ENCODE measurements around the gene MRNIP. TPM values are rescaled to one million over a fixed set of nuclear protein-coding genes. Genes with fewer than 3 reads are reported as not detected.

MRNIP gene
- total and polyA plus RNA-seq, 2 of the 8 experiments (the other 6 are each of a cell fraction or from before 2014, with no cell fraction given), result 29.6 TPM

DNA sequence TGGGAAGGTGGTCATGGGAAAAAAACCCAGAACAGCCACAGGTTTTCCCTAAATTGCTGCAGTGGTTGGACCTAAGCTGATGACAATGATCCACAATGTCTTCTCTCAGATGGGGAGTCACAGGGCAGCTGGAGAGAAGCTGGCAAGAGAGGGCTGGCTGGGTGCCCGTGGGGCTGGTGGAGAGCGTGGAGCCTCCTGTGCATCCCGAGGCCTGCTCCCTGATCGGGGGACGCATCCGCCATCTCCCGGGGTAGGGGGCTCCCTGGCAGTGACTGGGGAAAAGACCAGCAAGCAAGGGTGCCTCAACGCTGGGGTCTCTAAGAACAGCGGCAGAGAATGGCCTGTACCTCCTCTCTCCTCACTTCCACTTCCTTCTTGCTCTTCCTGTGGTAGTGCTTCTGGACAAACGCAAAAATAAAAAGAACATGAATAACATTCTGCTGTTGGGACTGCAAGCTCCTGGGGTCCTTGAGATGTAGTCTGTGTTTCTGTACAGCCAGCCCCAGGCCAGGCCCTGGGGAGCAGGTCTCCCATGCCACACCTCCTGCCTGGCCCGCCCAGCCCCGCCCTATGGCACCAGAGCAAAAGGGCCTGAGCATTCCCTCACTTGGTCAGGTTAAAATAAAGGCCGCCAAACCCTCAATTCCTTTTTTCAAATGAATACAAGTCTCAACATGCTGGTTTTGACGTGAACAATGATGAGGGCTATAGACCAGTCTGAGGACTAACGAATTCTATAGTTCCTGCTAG lies 7.0 kb upstream of the MRNIP start:
- Histone ChIP-seq H4K8ac (ENCODE audit: extremely low read depth, insufficient read depth, low read length) (no peak overlapping the region), H3K4me1 (replicated peaks in 1 of 4; ENCODE audit: control insufficient read depth in 3 of 4, insufficient read depth in 4 of 4, low read length in 3 of 4) (no peaks in the 10 kb centered on the region; a peak in 1 of 7 replicates), H3K56ac (replicated peaks; ENCODE audit: insufficient read length, low read depth, low read length) (no peak overlapping the region), H3K4me3 (ENCODE audit: extremely low read depth in 1 of 4, insufficient read depth in 2 of 4, low read depth in 3 of 4, low read length in 4 of 4) (no peak overlapping the region), H3K14ac (ENCODE audit: insufficient read length) (no peak overlapping the region), H3K9me3 (ENCODE audit: insufficient read depth in 2 of 2, low read depth in 1 of 2, low read length in 1 of 2) (peaks cover 4 to 8% of the 10 kb centered on the region in 2 experiments; a peak in 1 of 4 replicates), H3K23ac (ENCODE audit: insufficient read length) (no peak overlapping the region), H3K18ac (ENCODE audit: extremely low read depth, low read length) (no peak overlapping the region), H2BK15ac (ENCODE audit: low read length) (no peak overlapping the region), H2BK12ac (ENCODE audit: low read depth, low read length) (no peak overlapping the region), H2AFZ (ENCODE audit: low read length) (no peak overlapping the region), H3K79me1 (ENCODE audit: low read depth, low read length) (no peaks in the 10 kb centered on the region), H4K5ac (ENCODE audit: insufficient read length, low read depth, low read length) (no peak overlapping the region), H3K4ac (replicated peaks; ENCODE audit: insufficient read length, low read depth, low read length) (no peak overlapping the region), H3K27ac (ENCODE audit: low read depth, low read length) (no peak overlapping the region), H4K20me1 (replicated peaks in 1 of 2; ENCODE audit: control insufficient read depth in 1 of 2, insufficient read depth in 2 of 2, low read length in 2 of 2) (peaks cover 0 to 2% of the 10 kb centered on the region in 2 experiments), H2BK20ac (ENCODE audit: low read length) (no peak overlapping the region), H3K23me2 (ENCODE audit: low read depth, low read length) (no peaks in the 10 kb centered on the region), H2BK120ac (replicated peaks; ENCODE audit: low read depth, low read length) (no peak overlapping the region), H3K36me3 (ENCODE audit: control insufficient read depth in 2 of 4, insufficient read depth in 4 of 4, low read length in 3 of 4) (peaks cover 0 to 30% (median 13%) of the 10 kb centered on the region in 4 experiments; a peak in 6 of 8 replicates), H2AK5ac (ENCODE audit: low read depth, low read length) (no peak overlapping the region), H4K91ac (replicated peaks; ENCODE audit: insufficient read length, low read length) (no peak overlapping the region), H3K4me2 (ENCODE audit: insufficient read depth in 1 of 2, low read depth in 2 of 2, low read length in 2 of 2) (no peak overlapping the region), H2BK5ac (ENCODE audit: low read depth, low read length) (no peak overlapping the region), H3K9ac (replicated peaks in 1 of 4; ENCODE audit: extremely low read depth in 1 of 4, low read depth in 3 of 4, low read length in 3 of 4) (no peak overlapping the region), H3K27me3 (replicated peaks in 1 of 4; ENCODE audit: control insufficient read depth in 3 of 4, extremely low read depth in 1 of 4, insufficient read depth in 3 of 4, low read length in 3 of 4) (no peaks in the 10 kb centered on the region), H3K79me2 (ENCODE audit: control insufficient read depth in 1 of 2, insufficient read depth in 2 of 2, low read length in 2 of 2) (no peaks in the 10 kb centered on the region)
- ChIA-PET CTCF (ENCODE audit: partially characterized antibody) (interaction anchor here (1.0 to 8.0 kb wide), 3 partner anchors 15 to 449 kb away, joined by 3 to 67 read pairs (median 4); no protein-coding TSS in a partner anchor), POLR2A (ENCODE audit: partially characterized antibody) (interaction anchor here (0.7 to 2.2 kb wide), 2 partner anchors 28 to 85 kb away, joined by 3 to 5 read pairs; no protein-coding TSS in a partner anchor)
- TF ChIP-seq EZH2 (IDR thresholded peaks at IDR 0.05; ENCODE audit: low read depth, low read length, severe bottlenecking) (no peak), CHD2 (IDR thresholded peaks at IDR 0.05; ENCODE audit: low read length) (no peak), BRCA1 (IDR thresholded peaks at IDR 0.05; ENCODE audit: low read depth, low read length) (no peak), BACH1 (IDR thresholded peaks at IDR 0.05; ENCODE audit: low read length) (no peak), TAF1 (IDR thresholded peaks at IDR 0.05; ENCODE audit: low read depth, low read length) (no peak), SP1 (IDR thresholded peaks at IDR 0.05; ENCODE audit: low read depth, low read length) (no peak), EGR1 (IDR thresholded peaks at IDR 0.05; ENCODE audit: borderline replicate concordance, low read depth, low read length) (no peak), SP4 (IDR thresholded peaks at IDR 0.05; ENCODE audit: low read length) (no peak), KDM4A (IDR thresholded peaks at IDR 0.05; ENCODE audit: low read depth, low read length, severe bottlenecking) (no peak)
- DNase-seq (ENCODE audit: low read depth in 1 of 2, low spot score in 2 of 2) (no peak), FAIRE-seq (no peak)
- WGBS, 2 experiments (ENCODE audit: extremely low coverage in 1 of 2, insufficient coverage in 1 of 2, insufficient read length in 1 of 2, insufficient replicate concordance in 2 of 2, low coverage in 1 of 2, low lambda C conversion rate in 2 of 2, missing lambda C conversion rate in 1 of 2), result 90% methylated on average over 15 of the region's 15 CpGs; no CpG with 5 or more reads in 1 of the 2 experiments

All from H1 (cell line).